GM18858 (cell line): ENCODE data around the gene KIF5C.

ENCODE experiments used
- ATAC-seq: cut with Tn5 transposase; IDR thresholded peaks from one replicate; pipeline ENCODE4 v1.9.1; 2021; ENCODE audit not compliant: unreplicated experiment

Gene KIF5C

DNA sequence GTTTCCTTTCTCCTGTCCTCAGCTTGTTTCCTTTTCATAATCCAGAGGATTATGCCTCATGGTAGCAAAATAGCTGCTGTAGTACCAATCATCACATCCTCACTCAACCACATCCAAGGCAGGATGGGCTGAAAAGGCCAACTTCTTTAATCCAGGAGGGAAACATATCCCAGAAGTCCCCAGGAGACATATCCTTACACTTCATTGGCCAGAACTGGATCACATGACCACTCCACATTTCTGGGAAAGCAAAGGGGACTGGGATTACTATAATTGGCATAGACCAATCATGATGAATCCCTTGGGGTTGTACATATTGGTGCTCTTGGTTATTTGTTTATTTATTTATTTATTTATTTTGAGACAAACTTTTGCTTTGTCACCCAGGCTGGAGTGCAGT, 109.4 kb downstream of the KIF5C start:
- no peak for ATAC-seq

DNA sequence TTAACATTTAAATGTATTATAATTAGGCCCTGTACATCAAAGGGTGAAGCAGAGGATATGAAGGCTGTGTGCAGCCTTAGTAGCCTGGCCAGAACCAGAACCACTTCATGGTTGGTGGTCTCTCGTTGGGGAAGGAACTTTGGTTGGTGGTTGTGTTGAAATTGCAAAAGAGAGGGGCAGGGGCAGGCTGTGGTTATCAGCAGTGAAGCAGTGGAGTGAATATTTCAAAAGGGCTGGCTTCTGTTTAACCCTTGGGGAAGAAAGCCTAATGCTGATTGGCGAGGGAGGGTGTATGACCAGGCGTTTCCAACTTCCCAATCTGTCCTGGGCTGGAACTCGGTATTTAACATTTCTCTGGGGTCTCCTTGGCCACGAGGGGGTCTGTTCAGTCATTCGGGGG, 112.3 kb downstream of the KIF5C start:
- no peak for ATAC-seq

DNA sequence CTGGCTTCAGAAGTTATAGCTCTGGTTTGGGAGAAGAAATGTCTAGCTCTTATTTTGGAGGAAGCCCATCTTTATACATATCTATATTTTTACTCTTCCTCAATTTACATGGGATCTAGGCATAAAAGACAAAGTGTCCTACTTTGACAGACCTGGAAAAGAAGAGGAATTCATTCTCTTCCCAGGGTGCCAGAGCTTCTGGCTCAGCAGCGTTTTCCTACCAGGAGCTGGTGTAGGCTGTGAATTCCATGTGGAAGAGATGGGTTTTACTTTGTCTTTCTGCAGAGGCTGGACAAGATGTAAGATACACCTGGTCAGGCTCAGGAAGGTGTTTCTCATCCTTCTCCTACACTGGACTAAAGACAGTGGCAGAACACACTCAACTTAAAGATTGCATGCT, 113.3 kb downstream of the KIF5C start:
- no peak for ATAC-seq

DNA sequence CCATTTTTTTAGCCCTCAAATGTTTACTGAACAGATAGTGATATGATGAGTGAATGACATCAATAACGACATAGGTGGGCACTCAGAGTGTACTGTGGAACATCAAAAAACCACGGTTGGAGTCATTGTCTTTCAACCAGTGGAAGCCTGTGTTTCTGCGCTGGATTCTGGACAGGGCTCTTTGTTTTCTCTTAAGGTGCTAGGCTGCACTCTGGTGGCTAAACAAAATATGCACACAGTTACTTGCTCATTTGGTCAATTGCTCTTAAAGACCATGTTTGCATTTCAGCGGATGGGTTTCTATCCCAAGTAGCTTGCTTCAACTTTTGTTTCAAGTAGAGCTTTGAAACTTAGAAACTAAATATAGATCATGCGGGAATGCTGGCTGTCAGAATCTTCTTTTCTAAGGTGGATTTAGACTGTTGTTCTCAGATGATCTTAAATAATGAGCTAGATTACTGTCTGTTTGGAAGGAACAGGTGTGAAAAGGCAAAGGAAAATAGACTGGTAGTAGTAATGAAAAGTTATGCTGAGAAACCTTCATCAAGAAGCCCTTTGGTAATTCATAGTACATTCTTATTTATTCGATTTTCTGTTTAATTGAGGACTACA, 115.0 kb downstream of the KIF5C start:
- peak; percentile 82 for ATAC-seq

DNA sequence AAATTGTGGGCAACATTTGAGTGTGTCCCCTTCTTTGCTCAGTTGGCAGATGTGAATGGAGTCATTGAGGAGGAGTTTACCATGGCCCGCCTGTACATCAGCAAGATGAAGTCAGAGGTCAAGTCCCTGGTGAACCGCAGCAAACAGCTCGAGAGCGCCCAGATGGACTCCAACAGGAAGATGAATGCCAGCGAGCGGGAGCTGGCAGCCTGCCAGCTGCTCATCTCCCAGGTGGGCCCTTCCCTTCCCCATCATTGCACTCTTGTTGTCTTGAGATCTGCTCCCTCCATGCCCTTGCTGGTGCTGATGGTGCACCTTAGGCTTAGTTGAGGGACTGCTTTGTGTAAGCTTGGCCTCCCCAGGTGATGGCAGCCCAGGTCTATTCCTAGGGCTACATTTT, 115.9 kb downstream of the KIF5C start:
- ATAC-seq: no peak

DNA sequence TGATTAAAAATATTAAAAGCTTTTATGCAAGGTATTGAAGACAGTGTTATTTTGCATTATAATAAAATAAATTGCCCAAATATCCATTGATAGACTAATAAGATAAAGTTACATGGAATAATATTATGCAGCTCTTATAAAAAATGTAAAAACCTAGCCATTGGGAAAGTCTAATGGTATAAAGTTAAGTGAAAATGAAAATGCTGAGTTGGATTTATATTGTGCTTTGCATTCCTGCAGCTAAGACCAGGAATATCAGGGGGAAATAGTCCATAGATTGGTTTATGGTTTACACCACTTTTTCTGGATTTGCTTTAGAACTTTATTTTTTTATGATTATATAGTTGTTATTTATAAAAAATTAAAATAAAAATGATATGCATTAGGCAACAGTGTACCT, 117.4 kb downstream of the KIF5C start:
- ATAC-seq: no peak

DNA sequence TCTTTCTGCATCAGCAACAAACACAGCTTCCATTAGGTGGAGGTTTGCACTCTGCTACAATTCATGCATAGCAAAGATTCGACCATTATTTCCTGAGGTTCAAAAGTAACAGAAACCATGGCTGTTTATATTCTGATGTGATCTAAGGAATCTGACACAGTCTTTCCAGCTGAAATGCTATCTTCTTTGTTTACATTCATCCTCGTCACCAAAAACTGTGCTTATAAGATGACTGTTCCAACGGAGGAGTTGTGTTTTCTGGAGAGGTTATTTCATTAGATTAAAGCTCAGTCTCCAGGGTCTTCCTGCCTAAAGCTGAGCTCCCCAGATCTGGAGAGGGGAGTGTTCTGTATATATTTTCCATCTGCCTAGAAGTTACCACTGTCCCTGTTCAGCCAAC, 118.3 kb downstream of the KIF5C start:
- no peak for ATAC-seq

DNA sequence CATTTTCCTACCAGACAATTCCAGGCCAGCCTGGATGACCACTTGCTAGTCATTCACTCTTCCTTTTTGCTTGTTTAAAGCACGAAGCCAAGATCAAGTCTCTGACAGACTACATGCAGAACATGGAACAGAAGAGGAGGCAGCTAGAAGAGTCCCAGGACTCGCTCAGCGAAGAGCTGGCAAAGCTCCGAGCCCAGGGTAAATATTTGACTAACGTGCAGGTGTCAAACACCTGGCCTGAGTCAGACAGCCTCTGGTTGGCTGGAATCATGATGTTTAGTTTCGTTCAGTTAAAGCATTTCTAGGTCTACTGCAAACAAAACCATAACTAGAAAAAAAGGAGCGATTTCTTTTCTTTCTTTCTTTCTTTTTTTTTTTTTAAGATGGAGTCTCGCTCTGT, 119.3 kb downstream of the KIF5C start:
- no peak for ATAC-seq

DNA sequence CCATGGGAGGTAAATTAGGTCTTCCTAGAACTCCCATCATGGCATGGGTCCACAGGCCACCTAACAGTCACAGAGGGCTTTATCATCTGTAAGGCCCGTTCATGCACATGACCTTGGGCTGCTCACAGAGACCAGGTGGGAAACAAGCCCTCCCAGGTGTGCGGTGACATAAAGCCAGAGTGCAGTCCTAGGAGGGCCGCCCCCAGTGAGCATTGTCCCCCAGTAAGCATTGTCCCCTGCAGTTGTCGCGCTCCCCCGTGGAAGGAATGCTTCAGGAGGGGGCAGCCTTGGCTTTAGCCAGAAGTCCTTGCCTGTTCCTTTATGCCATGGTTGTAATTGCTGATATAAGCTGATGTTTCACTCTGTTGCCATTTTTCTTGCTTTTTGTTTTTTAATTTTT, 121.8 kb downstream of the KIF5C start:
- no peak for ATAC-seq

DNA sequence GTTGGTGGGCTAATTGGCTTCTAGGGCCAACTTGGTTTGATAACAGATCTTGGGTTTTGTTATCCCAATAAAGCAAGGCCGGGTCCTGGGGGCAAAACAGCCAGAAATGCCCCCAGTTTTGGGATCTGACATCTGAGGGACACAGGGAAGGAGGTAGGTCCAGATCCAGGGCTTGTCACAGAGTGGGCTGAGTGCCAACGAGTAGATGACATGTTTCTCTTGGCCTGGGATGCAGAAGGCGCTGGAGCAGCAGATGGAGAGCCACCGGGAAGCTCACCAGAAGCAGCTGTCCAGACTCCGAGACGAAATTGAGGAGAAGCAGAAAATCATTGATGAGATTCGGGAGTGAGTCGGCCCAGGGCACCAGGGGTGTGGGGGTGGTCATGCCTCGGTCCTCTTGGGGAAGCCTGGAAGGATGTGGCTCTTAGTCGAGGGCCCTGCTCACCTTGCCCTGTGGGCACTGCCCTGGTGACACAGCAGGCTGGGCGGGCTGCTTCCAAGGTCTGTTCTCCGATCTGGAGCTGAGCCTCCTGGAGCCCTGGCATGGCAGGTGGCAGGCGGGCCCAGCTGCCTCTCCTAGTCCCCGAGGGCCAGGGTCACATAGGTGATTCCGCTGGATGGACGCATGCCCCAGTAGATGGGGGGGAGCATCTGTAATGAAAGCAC, 123.3 kb downstream of the KIF5C start:
- no peak for ATAC-seq

DNA sequence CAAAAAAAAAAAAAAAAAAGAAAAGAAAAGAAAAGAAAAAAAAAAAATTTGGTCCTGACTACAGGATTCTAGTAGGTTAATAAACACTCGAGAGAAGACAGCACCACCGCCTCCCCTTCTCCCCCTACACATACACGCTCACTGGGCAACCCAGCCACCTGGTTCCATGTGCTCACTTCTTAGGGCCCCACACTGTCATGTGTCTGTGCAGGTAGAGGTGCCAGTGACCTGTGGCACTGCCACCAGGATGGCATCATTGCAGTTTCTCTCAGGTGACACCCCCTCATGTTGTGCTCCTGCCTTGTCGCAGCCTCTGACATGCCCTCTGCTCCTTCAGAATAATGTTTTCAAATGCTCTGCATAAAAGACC, 123.8 kb downstream of the KIF5C start:
- no peak for ATAC-seq

DNA sequence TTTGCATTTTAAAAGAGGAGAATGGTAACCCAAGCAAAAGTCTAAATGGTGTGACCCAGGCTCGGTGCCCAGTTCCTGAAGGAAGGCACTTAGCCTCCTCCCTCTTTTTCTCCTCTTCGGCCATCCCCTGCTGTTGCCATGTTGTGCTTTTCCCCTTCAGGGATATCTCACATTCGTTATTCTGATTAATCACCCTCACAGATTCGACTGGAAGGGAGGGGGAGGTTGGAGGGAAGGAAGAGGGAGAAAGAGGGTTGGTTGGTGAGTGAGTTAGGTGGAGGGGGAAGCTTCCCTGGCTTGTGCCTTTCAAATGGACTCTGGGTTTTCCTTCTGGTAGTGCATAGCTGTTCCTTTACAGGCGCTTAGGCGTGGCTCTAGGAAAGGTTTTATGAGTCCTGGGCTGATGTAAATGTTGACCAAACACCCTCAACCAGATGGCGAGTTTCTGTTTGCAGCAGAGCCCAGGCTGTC, 124.5 kb downstream of the KIF5C start:
- ATAC-seq: no peak

DNA sequence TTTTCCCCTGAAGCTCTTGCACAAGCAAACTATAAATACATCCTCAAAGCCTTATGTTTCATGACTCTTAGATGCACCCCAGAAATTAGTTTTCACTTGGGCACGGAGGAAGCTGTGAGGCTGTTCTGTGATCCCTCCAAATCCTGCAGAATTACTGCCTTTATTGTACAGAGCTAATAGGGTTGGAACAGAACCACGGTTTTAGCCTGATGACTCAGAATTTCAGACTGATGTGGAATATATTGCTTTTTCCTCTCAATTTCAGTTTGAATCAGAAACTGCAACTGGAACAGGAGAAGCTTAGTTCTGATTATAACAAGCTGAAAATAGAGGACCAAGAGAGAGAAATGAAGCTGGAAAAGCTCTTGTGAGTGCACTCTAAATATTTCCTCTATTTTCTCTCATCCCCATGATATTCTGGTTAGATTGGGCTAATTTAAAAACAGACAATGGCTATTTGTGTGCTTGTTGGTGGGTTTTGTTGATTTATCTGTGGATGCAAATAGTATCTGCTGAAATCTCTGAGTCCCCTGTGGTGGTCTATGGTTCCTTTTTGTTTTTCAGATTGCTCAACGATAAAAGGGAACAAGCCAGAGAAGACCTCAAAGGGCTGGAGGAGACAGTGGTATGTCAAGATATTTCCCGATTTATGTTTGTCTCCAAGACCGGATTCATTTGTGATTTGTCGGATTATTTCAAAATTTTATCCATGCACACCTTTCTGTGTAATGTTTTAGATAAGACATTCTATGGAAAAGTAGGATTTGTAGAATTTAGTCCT, 125.3 kb downstream of the KIF5C start:
- no peak for ATAC-seq

DNA sequence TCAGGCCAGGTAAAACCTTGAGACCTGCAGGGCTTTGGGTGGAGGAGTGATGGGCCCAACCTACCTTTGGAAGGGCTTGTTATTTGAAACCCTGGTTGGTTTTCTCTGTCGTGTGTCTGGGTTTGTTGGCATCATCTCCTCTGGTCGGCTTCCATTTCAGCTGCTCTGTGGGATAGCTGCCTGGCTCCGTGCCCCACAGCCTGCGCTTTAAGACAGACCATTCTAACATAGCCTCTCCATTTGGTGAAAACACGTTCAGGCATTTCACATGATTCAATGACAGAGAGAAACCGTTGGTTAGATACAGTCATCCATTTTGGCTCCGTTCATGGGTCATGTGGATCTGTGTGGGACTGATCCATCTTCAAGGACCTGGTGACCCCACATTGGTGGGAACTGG, 126.5 kb downstream of the KIF5C start:
- no peak for ATAC-seq

DNA sequence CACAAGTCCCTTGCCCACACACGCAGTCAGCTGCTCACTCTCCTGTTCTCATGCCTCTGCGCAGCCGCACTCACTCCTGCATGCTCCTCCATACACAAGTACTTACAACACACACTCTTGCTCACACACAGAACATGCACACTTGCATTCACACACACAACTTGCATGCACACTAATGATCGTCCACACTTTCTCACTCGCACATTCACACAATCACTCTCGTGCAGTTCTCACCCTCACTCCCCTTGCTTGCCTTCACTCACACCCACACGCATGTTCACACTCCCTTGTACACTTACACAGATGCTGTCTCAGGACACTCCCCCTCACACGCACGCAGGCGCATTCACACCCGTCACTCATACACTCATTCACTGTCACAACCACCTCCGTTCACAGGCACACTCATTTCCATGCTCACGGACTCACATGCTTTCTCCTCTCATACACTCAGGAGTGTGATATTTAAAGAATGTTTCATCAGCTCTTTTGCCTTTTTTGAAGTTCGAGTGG, 127.4 kb downstream of the KIF5C start:
- ATAC-seq: no peak

DNA sequence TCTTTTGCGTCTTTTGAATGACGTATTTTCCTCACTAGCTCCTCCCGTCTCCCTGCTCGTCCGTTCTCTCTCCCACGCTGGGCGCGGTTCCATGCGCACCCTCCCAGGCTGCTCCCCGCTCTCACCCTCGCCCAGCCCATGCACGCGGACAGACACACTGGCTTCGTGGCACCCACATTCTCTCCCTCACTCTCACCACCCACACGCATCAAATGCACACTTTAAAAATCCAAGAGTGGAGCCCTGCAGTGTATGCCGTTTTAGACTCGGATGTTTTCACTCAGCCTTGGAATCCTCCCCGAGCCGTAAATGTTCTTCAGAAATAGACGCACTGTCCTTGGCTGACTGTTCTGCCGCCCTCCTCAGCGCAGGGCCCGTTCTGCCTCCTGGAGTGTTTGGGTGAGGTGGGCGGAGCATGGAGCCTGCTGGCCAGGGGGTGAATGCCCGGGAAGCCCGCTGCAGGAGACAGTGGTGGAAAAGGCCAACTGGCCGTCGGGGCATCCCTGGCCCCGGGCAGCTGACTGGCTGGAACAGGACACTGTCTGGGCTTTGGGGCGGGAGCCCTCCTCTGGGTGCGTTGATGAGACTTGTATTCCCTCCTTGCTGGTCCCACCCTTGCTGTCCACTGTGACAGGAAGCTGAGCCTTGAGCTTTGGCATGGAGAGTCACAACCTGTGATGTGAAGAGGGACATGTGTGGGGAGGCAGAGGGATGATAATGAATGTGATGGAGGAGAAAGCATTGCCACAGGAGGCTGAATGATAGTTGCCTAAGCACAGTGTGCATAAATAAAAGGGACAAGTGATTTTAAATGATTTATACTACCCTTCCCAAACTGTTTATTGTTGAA, 128.1 kb downstream of the KIF5C start:
- ATAC-seq: no peak

DNA sequence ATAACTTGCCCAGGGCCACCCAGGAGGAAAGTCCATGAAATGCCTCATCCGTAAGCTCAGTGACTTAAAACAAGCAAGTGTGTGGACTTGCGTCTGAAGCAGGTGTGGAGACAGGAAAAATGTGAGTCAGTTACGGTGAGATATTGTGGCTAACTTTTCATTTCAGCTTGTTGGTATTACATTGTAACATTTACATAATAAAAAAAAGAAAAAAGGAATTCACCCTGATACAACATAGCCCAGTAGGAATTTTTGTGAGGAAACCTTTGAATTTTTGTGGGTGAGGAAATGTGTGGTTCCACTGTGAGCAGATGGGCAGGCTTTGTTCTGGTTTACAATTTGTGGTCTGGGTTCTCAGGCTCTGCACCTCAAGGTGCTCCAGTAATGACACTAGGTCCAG, 129.8 kb downstream of the KIF5C start:
- no peak for ATAC-seq

DNA sequence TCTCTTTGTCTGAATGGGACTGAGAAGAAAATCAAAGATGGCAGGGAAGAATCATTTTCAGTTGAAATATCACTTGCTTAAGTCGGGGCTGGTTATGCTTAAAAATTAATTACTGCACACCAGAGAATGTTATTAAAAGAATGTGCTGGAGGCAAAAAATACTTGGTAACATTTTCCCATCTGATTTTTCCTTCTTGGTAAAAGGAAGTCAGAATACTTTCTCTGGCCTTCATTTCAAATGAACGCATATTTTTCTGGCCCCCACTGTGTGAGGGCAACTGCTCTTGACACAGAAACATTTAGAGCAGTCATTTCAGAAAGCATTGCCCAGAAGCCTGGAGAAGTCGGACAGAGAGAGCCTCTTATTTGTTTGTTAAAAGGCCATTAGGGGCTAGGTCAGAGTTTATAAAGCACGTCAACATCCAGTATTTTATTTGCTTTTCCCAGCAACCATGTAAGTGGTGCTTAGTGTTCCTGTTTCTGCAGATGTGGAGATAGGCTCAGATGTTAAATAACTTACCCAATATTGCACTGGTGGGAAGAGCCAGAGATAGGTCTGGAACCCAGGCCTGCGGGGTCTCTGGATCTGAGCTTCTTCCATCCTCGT, 130.5 kb downstream of the KIF5C start:
- no peak for ATAC-seq

DNA sequence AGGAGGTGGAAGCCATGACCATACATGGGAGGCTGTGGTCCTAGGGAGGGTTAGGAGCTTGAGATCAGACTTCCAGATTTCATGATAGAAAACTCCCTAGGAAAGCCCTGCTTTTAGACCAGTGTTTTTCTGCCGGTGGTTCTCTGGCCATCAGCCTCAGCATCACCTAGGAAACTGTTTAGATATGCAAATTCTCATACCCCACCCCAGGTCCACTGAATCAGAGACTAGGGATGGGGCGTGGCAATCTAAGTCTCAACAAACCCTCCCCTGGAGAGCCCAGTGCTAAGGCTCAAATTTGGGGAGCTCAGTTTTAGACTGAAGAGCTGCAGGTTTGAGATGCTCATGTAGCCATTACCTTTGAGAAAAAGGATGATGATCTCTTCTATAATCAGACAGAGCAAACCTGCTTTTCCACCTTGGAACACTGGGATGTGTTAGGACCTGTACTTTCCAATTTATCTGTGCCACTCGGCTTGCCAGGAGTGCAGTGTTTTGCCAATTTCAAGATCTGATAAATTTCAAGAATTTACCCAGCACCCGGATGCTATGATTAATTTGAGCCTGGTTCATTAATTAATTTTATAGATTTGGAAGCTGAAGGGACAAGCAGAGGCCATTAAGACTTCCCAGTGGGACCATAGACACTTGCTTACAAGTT, 132.0 kb downstream of the KIF5C start:
- no peak for ATAC-seq

DNA sequence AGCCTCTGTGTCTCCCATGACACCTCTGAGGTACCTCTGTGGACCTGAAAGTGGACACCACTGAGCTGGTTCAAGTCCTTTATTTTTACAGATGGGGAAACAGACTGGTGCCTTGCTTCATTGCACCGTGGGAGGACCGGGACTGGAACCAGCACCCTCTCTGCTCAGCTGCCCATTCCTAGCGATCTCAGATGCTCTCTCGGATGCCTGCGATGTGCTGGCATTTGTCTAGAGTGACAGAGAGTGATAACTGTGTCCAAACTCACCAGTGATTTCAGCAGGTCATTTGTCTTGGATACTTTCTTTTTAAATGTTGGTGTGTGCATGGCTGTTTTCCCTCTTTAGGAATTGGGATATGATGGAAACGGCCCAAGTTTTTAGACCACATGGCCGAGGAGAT, 133.4 kb downstream of the KIF5C start:
- no peak for ATAC-seq
